ENCODE measurements around the gene CCDC57. TPM values are rescaled to one million over a fixed set of nuclear protein-coding genes. Genes with fewer than 3 reads are reported as not detected.

The CCDC57 gene
- polyA plus RNA-seq, 3 donors: 17.1 to 43.8 (median 20.1) TPM

GRCh38 chr17:82237083-82237745, 24.6 kb upstream of the CCDC57 start:
- H3K9me3 ChIP-seq (replicated peaks in 1 of 2; ENCODE audit: control insufficient read depth in 1 of 2, insufficient read depth in 1 of 2, low read length in 2 of 2): no peaks in the 10 kb centered on the region
- peaks cover 36 to 57% of the 10 kb centered on the region in 2 donors for H3K36me3 ChIP-seq (replicated peaks in 1 of 2; ENCODE audit: control insufficient read depth in 1 of 2, insufficient read depth in 2 of 2, low read length in 2 of 2)
- H3K27me3 ChIP-seq (ENCODE audit: control insufficient read depth in 2 of 2, insufficient read depth in 2 of 2, low read length in 2 of 2): no peaks in the 10 kb centered on the region
- H3K4me1 ChIP-seq (ENCODE audit: control insufficient read depth in 1 of 2, insufficient read depth in 2 of 2, low read length in 2 of 2): peaks cover 99 to 100% of the 10 kb centered on the region in 2 donors
- H3K9ac ChIP-seq (ENCODE audit: insufficient read depth, low read length, poor library complexity, severe bottlenecking): no peak overlapping the region
- H3K4me1 Mint-ChIP-seq: peaks cover 90% of the 10 kb centered on the region
- H3K79me2 ChIP-seq (ENCODE audit: insufficient read depth, low read length): peaks cover 88% of the 10 kb centered on the region
- intact Hi-C loops (cut with micrococcal nuclease): loop anchor here (1.0 to 10.0 kb wide), 4 partner anchors 8 to 202 kb away; partner anchors contain the start of genes DCXR (in 1 of the 2), RAC3 (in 1 of the 2) and SLC16A3 (in 1 of the 2)
- H3K9me3 Mint-ChIP-seq: no peaks in the 10 kb centered on the region
- WGBS (ENCODE audit: insufficient coverage): 72% methylated on average over 54 of the region's 59 CpGs
- peak overlapping the region; percentile 22 to 60 for H3K27ac ChIP-seq (ENCODE audit: low read depth in 1 of 2, low read length in 2 of 2)
- H3K4me2 ChIP-seq (replicated peaks; ENCODE audit: extremely low read depth, low read length, poor library complexity, severe bottlenecking): peak overlapping the region; percentile 70
- H3K36me3 Mint-ChIP-seq: peaks cover 17 to 54% of the 10 kb centered on the region in 2 donors
- no peak for DNase-seq
- peak overlapping the region in 1 of 3 experiments; percentile 55 for H3K4me3 ChIP-seq (replicated peaks in 1 of 3; ENCODE audit: low read depth in 2 of 3, low read length in 3 of 3)
- H4K20me1 ChIP-seq (ENCODE audit: insufficient read depth, low read length): peaks cover 100% of the 10 kb centered on the region
- no peaks in the 10 kb centered on the region for H3K27me3 Mint-ChIP-seq (ENCODE audit: low read depth in 3 of 3)
- TF ChIP-seq CTCF (IDR thresholded peaks at IDR 0.05): no peak
- H3K27ac Mint-ChIP-seq: peak overlapping the region in 4 of 7 donors; percentile 19 to 71 (median 46)
- no peak overlapping the region for H2AFZ ChIP-seq (ENCODE audit: insufficient read depth, low read depth, low read length, poor library complexity, severe bottlenecking)
- H3K4me3 Mint-ChIP-seq: no peak overlapping the region

GRCh38 chr17:82236142-82236971, 23.7 kb upstream of the CCDC57 start:
- Histone ChIP-seq H4K20me1 (ENCODE audit: insufficient read depth, low read length) (peaks cover 100% of the 10 kb centered on the region), H2AFZ (ENCODE audit: insufficient read depth, low read depth, low read length, poor library complexity, severe bottlenecking) (no peak overlapping the region), H3K9ac (ENCODE audit: insufficient read depth, low read length, poor library complexity, severe bottlenecking) (no peak overlapping the region), H3K4me3 (replicated peaks in 1 of 3; ENCODE audit: low read depth in 2 of 3, low read length in 3 of 3) (peak overlapping the region in 1 of 3 experiments; percentile 35), H3K79me2 (ENCODE audit: insufficient read depth, low read length) (peaks cover 96% of the 10 kb centered on the region), H3K36me3 (replicated peaks in 1 of 2; ENCODE audit: control insufficient read depth in 1 of 2, insufficient read depth in 2 of 2, low read length in 2 of 2) (peaks cover 36 to 57% of the 10 kb centered on the region in 2 donors), H3K4me1 (ENCODE audit: control insufficient read depth in 1 of 2, insufficient read depth in 2 of 2, low read length in 2 of 2) (peaks cover 95 to 100% of the 10 kb centered on the region in 2 donors), H3K4me2 (replicated peaks; ENCODE audit: extremely low read depth, low read length, poor library complexity, severe bottlenecking) (peak overlapping the region; percentile 70), H3K27ac (ENCODE audit: low read depth in 1 of 2, low read length in 2 of 2) (peak overlapping the region; percentile 36 to 61), H3K9me3 (replicated peaks in 1 of 2; ENCODE audit: control insufficient read depth in 1 of 2, insufficient read depth in 1 of 2, low read length in 2 of 2) (no peaks in the 10 kb centered on the region), H3K27me3 (ENCODE audit: control insufficient read depth in 2 of 2, insufficient read depth in 2 of 2, low read length in 2 of 2) (no peaks in the 10 kb centered on the region)
- peak overlapping the region in 3 of 7 donors; percentile 71 to 74 (median 74) for H3K27ac Mint-ChIP-seq
- peak; percentile 93 for TF ChIP-seq CTCF (IDR thresholded peaks at IDR 0.05)
- H3K27me3 Mint-ChIP-seq (ENCODE audit: low read depth in 3 of 3): no peaks in the 10 kb centered on the region
- intact Hi-C loops (cut with micrococcal nuclease): loop anchor here (2.0 to 10.0 kb wide), 3 partner anchors 58 to 202 kb away; partner anchors contain the start of genes DCXR (in 1 of the 2) and RAC3 (in 1 of the 2)
- H3K9me3 Mint-ChIP-seq: no peaks in the 10 kb centered on the region
- peaks cover 17 to 54% of the 10 kb centered on the region in 2 donors for H3K36me3 Mint-ChIP-seq
- peak; percentile 65 to 71 (median 66) for DNase-seq
- H3K4me1 Mint-ChIP-seq: peaks cover 81% of the 10 kb centered on the region
- peak overlapping the region in 1 of 2 donors; percentile 27 for H3K4me3 Mint-ChIP-seq
- 50% methylated on average over 43 of the region's 44 CpGs for WGBS (ENCODE audit: insufficient coverage)

Data from CD14-positive monocyte (primary cell).